HG02840 (cell line): ENCODE data around the gene PC.
"Not testable (repeated sequence)": the region's sequence is repeated elsewhere in the genome, so short reads cannot be mapped to it uniquely, and the experiment has no call there.

Experiments used
- ATAC-seq: cut with Tn5 transposase; IDR thresholded peaks from one replicate; pipeline ENCODE4 v1.9.1; 2021; ENCODE audit warnings: mild to moderate bottlenecking, moderate library complexity, moderate number of reproducible peaks; ENCODE audit not compliant: unreplicated experiment, low FRiP score

PC gene

DNA sequence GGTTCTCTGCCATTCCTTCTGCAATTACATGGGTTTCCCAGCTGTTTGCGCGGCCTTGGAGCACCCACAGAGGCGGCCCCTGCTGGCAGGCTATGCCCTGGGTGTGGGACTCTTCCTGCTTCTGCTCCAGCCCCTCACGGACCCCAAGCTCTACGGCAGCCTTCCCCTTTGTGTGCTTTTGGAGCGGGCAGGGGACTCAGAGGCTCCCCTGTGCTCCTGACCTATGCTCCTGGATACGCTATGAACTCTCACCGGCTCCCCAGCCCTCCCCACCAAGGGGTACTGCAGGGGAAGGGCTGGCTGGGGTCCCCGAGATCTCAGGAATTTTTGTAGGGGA is 112.3 kb downstream of the PC start:
- no peak for ATAC-seq

GRCh38 chr11:66845143-66845875 is 112.9 kb downstream of the PC start:
- no peak for ATAC-seq

DNA sequence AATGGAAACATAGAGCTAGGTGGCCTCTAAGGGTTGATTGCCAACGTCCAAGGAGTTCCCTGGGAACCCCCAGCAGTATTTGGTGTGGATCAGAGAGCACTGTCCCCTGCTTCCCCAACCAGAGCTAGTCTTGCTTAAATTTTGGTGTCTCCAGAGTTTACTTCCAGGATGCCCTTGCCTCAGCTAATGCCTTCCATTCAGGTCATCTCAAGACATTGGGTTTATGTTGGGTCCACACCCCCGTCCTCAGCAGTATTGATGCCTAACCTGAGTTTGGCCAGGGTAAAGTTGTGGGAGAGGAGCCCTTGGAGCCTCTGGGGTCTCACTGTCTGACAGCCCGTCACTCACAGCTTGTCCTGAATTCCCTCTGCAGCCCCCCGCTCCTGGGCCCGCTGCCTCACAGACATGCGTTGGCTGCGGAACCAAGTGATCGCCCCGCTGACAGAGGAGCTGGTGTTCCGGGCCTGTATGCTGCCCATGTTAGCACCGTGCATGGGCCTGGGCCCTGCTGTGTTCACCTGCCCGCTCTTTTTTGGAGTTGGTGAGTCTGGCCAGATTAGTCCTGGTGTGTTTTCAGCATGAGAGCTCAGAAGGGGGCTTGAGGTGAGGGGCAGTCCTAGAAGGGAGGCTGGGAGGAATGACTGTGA is 113.6 kb downstream of the PC start:
- ATAC-seq, result no peak

DNA sequence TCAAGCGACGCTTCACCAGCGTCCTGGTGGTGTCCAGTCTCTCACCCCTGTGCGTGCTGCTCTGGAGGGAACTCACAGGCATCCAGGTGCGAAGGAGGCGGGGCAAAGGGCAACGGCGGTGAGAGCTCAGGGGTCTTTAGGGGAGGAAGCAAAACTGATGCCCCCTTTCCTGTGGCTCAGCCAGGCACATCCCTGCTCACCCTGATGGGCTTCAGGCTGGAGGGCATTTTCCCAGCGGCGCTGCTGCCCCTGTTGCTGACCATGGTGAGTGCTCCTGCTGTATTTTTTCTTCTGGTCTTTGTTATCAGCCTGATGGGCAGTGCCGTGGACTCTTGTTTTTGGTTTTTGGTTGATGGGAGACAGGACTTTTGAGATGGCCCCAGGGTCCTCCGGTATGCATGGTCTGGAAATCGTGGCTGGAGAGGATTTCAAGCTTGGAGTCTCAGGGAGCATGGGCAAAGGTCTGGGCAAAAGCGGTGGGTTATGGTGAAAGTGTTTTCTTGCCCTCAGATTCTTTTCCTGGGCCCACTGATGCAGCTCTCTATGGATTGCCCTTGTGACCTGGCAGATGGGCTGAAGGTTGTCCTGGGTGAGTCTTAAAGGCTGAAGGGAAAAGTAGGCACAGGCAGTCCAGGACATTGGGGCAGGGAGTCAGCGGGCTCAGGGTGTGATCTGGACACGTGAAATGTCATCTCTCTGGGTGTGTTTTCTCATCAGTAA is 114.2 kb downstream of the PC start:
- no peak for ATAC-seq

GRCh38 chr11:66842896-66843775 is 115.0 kb downstream of the PC start, which contains the start of gene RCE1:
Gene RCE1, plus strand, starts transcription at chr11:66843441. Its CDS starts 15 bp downstream, at chr11:66843456.
- ATAC-seq, result peak; percentile 85

- no peak for ATAC-seq
Observed at GRCh38 chr11:66842501-66842895, 115.7 kb downstream of the PC start.

DNA sequence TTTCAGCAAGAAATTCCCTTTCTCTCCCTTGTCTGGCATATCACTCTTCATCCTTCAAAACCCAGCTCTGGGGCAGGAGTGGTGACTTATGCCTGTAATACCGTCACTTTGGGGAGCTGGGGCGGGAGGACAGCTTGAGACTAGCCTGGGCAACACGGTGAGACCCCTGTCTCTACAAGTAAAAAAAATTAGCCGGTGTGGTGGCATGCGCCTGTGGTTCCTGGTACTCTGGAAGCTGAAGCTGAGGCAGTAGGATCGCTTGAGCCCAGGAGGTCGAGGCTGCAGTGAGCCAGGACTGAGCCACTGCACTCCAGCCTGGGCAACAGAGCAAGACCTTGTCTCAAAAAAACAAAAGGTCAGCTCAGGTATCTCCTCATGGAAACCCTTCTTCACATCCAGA is 116.3 kb downstream of the PC start:
- no peak for ATAC-seq

DNA sequence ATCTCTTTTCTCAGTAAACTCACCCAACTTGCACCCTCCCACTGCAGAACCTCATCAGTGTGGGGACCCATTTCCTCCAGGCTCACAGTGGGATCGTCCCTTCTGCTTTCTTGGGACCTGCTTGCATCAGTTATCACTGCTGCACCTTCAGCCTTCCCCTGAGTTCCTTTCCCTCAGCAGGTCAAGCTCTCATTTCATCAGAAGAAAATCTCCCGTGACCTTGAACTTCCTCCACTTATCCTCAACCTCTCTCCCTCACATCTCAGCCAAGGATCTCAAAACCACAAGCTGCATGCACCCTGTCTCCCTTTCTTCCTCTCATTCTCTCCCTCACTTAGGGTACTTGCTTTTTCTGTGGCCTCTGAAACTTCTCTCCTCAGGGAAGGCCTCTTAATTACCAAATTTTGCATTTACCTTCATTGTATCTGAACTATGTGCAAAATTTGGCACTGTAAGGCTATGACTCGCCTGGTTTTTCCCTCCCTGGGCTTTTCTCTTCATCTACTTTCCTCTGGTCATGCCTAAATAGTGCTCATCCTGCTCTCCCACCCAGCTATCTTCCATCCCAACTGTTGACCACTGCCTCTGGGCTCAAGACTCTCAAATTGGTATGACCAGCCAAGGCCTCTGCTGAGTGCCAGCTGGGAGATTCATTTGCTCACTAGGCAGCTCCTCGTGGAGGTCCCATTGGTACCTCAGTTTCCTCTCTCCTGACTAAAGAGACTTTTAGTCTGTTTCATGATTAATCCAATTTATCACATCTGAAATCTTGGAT is 117.7 kb downstream of the PC start:
- ATAC-seq, result no peak

GRCh38 chr11:66835768-66836405 is 122.3 kb downstream of the PC start:
- ATAC-seq, result no peak

DNA sequence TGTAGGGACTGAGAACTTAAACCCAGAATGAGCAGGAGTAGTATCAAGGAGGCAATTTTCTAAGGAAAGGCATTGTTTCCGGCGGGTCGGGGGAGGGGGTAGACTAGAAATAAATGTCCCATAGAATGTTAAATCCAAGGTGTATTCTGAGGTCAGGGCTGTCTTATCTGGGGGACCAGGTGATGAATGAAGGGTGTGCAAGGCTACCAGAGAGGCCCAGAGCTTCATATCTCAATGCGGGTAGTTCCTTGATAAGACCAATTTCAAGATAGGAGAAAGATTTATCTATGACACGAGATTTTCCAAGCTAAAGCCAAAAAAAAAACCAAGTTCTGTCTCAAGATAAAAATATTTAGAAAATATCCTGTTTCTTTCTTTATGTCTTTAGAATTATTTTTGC is 123.2 kb downstream of the PC start:
- ATAC-seq, result no peak

GRCh38 chr11:66834539-66834845 is 123.7 kb downstream of the PC start:
- no peak for ATAC-seq

GRCh38 chr11:66824573-66824972 is 133.6 kb downstream of the PC start:
- not testable (repeated sequence) for ATAC-seq

DNA sequence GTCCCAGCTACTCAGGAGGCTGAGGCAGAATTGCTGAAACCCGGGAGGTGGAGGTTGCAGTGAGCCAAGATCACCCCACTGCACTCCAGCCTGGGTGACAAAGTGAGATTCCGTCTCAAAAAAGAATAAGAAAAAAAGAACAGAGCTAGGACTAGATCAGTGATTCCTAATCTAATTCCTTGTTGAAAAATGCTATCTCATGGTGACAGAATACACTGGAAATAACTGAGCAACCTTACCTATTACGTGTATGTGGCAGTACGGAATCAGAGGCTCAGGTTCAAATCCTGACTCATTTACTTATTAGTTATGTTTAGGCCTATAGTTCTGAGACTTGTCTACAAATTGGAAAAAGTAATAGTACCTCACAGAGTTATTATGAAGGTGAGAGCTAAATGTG is 134.5 kb downstream of the PC start:
- ATAC-seq, result no peak

- no peak for ATAC-seq
Observed at GRCh38 chr11:66820901-66821300, 137.3 kb downstream of the PC start.

DNA sequence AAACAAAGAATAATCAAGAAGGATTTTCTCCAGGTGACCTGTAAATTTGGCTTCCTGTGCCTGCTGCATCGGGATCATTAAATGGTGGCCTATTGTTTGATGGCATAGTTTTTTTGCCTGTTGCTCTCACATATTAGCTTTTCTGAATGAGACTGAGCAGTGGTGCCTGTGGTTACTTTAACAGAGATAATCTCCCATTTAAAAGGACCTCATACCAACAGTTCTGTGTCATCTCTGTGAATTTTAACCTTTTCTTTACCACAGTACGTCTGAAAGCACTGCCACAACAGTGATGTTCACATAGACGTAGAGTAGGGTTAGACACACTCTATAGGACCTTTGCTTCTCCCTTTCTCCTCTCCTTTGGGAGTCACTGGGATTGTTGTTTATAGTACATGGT is 137.8 kb downstream of the PC start:
- no peak for ATAC-seq

DNA sequence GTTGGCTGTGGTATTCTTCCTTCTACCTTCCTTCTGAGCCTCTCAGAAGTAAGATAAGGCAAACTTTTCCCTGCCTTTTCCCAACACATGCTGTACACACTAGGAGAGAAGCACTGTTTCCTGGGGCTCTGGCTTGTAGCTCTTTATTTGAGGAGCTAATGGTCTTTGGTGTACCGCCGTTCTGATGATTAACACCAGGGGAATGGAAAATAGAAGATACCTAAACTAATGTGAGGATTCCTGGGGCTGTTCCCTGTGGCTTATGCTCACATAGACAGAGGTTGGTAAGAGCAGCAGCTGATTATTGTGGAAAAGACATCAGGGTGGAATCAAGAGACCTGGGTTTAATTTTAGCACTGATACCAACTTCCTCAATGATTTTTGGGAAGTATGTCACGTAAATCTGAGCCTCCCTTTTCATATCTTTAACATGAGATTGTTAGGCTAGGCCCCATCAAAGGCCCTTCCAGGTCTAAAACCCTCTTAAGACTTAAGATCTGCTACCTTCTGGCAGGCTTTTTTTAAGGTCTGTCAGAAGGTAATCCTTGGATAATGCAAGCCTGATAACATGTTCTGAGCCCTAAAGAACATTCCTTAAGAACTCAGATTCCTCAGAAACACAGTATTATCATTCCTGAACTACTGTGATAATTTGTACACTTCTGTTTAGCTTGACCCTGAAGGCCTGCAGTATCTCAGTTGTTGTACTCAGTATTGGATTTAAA is 139.8 kb downstream of the PC start:
- ATAC-seq, result no peak

DNA sequence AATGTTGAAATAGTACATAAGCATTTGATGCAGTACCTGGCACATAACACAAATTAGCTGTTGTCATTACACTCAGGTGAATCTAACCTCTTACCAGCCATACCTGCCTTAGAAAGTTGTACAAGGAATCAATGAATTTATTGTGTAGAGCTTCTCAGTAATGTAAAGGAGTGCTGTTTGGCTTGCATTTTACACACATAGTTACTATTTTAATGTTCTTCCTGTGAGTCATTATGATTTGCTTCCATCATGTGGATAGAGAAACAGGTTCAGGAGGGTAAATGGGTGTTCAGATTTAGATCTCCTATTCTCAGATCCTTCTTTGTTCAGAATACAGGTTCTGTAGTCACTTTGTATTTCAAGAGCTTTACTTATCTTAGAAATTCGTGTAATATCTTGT is 142.5 kb downstream of the PC start:
- ATAC-seq, result no peak

- no peak for ATAC-seq
Observed at GRCh38 chr11:66814678-66815077, 143.5 kb downstream of the PC start.

DNA sequence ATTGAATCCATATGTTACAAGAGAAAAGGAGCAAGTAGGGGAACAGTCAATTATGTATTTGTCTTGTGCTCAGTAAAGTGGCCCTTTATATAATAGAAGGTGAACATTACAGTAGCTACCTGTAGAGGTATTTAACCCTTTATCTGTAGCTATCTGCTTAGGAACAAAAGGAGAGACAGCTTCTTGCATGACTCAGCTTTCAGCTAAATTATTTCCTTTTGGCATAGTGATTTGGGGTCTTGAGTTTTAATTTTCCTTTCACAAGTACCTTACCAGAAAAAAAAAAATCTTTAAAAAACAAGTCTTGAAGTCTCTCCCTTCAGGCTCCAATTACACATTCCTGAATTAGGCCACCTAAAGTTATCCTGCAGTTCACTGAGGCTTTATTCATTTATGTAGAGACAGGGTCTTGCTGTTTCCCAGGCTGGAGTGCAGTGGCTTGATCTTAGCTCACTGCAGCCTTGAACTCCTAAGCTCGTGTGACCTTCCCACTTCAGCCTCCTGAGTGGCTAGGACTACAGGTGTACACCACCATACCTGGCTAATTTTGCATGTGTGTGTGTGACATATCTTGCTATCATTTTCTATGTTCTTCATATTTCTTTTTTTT is 147.5 kb downstream of the PC start:
- ATAC-seq, result no peak
